MCF 10A (cell line): ENCODE data around the gene SLC1A5. TPM values are rescaled to one million over a fixed set of nuclear protein-coding genes. Genes with fewer than 3 reads are reported as not detected.
A peak's percentile ranks its signal among the peaks of the same experiment; 100 is the strongest.

ENCODE experiments used
- BruUV-seq: library from RNA; stranded (reverse); fragments of 400-500 nt; replicated peaks from 2 replicates; lab custom pipeline; 2021; lab: Mats Ljungman, UMichigan
- CTCF ChIA-PET: fragments of 300-600 bp; sonication (Branson Sonifier 250); formaldehyde crosslinking; extraction: SDS; loops from one replicate; lab custom pipeline; 2021; ENCODE audit warnings: antibody characterized with exemption, inconsistent platforms; lab: Yijun Ruan, JAX
- POLR2A ChIA-PET: fragments of 300-600, 350-650 bp; sonication (Branson Sonifier 250); formaldehyde crosslinking; extraction: SDS; loops from one replicate; lab custom pipeline; 2020; ENCODE audit warnings: antibody characterized with exemption, inconsistent platforms; lab: Yijun Ruan, JAX
- DNase-seq: peaks from one replicate; pipeline ENCODE4 v3.0.0-alpha.2; 2018; ENCODE audit not compliant: unreplicated experiment
- H3K27ac Mint-ChIP-seq: one replicate; pipeline ENCODE4 v1.8.0; 2022; ENCODE audit warnings: mild to moderate bottlenecking, low read depth, mixed read lengths; ENCODE audit not compliant: unreplicated experiment
- H3K27me3 Mint-ChIP-seq: one replicate; pipeline ENCODE4 v1.8.0; 2022; ENCODE audit warnings: mixed read lengths; ENCODE audit not compliant: insufficient read depth, unreplicated experiment
- H3K36me3 Mint-ChIP-seq: one replicate; pipeline ENCODE4 v1.8.0; 2022; ENCODE audit warnings: mild to moderate bottlenecking, moderate library complexity, mixed read lengths; ENCODE audit not compliant: insufficient read depth, unreplicated experiment
- H3K4me1 Mint-ChIP-seq: one replicate; pipeline ENCODE4 v1.8.0; 2022; ENCODE audit warnings: mixed read lengths; ENCODE audit not compliant: insufficient read depth, unreplicated experiment
- H3K4me3 Mint-ChIP-seq: one replicate; pipeline ENCODE4 v1.8.0; 2022; ENCODE audit warnings: mild to moderate bottlenecking, moderate library complexity, mixed read lengths; ENCODE audit not compliant: unreplicated experiment
- H3K9me3 Mint-ChIP-seq: one replicate; pipeline ENCODE4 v1.8.0; 2022; ENCODE audit warnings: mixed read lengths; ENCODE audit not compliant: unreplicated experiment
- intact Hi-C: fragments of 100-400 bp; cut with micrococcal nuclease; formaldehyde crosslinking; loops from 2 replicates; pipeline ENCODE4 v1.14.1; 2022
- total RNA-seq: library from RNA; stranded (reverse); gene quantifications from 2 replicates; pipeline ENCODE4 v1.2.3, GENCODE V29; 2022
- TF ChIP-seq, protein P1 (sequence below): fragments of 200-600 bp; IDR thresholded peaks from one replicate; pipeline ENCODE4 v1.8.0; 2022; ENCODE audit warnings: antibody characterized with exemption, mild to moderate bottlenecking; ENCODE audit not compliant: unreplicated experiment

The SLC1A5 gene
- total RNA-seq, 1 experiment from 2014 or later: 417 TPM

DNA sequence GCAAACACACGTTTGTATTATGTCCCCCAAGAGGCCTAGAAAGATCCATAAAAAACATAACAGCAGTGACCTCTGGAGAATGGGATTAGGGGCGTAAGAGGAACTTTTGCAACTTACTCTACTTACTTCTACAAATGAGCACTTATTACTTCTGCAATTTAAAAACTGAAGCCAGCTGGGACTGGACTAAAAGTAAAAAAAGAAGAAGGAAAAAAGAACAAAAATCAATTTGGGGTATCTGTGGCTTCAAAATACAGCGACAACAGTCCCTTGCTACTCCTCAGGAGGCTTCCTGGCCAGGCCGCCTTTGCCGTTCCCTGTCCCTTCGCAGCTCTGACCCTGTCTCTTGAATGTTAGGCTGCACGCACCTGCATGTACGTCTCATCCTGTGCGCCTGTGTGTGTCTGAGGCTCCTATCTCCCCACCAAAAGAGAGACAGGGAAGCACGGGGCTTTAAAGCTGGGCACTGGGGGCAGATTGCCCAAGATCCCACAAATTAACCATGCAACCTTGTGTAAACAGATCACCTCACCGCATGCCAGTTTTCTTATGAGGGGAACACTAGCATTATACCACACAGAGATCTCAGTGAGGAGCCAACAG lies 54.6 kb downstream of the SLC1A5 start:
- Mint-ChIP-seq H3K4me3 (no peak overlapping the region), H3K27ac (no peak overlapping the region), H3K9me3 (no peaks in the 10 kb centered on the region), H3K4me1 (peaks cover 10% of the 10 kb centered on the region), H3K36me3 (peaks cover 75% of the 10 kb centered on the region), H3K27me3 (no peaks in the 10 kb centered on the region)
- ChIA-PET CTCF (interaction anchor here (0.7 to 1.1 kb wide), 2 partner anchors 51 to 106 kb away, joined by 4 to 5 read pairs; no protein-coding TSS in a partner anchor), POLR2A (no interaction called here)
- TF ChIP-seq, protein P1, sequence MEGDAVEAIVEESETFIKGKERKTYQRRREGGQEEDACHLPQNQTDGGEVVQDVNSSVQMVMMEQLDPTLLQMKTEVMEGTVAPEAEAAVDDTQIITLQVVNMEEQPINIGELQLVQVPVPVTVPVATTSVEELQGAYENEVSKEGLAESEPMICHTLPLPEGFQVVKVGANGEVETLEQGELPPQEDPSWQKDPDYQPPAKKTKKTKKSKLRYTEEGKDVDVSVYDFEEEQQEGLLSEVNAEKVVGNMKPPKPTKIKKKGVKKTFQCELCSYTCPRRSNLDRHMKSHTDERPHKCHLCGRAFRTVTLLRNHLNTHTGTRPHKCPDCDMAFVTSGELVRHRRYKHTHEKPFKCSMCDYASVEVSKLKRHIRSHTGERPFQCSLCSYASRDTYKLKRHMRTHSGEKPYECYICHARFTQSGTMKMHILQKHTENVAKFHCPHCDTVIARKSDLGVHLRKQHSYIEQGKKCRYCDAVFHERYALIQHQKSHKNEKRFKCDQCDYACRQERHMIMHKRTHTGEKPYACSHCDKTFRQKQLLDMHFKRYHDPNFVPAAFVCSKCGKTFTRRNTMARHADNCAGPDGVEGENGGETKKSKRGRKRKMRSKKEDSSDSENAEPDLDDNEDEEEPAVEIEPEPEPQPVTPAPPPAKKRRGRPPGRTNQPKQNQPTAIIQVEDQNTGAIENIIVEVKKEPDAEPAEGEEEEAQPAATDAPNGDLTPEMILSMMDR: no peak
- intact Hi-C loops: no loop called here
- no peak for DNase-seq
- BruUV-seq: no TSS peak

DNA sequence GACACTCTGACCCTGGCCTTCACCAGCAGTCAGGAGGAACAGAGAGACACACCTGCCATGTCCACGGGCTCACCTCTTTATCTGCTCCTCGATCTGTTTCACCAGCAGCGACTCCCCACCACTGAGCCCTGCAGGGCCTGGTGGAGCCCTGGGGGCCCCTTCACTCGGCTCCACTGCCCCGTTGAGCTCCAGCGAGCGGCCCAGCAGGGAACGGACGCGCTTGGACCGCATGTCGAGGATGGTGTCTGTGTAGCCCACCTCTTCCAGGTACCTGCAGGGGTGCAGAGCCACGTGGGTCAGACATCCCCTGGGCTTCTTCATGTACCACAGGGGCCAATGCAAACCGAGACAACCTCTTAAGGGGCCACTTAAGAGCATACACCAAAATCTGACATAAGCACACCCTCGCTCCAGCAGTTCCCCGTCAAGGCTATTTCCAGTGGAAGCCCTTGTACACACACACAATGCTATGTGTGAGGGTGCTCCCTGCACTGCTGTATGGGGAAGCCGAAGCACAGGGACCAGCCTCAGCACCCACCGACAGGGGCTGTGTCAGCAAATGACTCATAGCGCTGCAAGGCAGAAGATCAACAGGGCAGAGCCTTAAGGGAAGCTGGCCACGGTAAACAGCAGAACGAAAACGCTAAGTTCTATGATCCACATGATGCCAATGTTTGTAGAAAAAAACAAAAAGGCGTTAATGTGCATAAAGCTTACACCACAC lies 55.3 kb downstream of the SLC1A5 start:
- Mint-ChIP-seq H3K36me3 (peaks cover 69% of the 10 kb centered on the region), H3K9me3 (no peaks in the 10 kb centered on the region), H3K4me3 (no peak overlapping the region), H3K4me1 (peaks cover 10% of the 10 kb centered on the region), H3K27ac (no peak overlapping the region), H3K27me3 (no peaks in the 10 kb centered on the region)
- intact Hi-C loops: no loop called here
- no peak for DNase-seq
- no TSS peak for BruUV-seq
- ChIA-PET POLR2A (no interaction called here), CTCF (interaction anchor here (1.1 kb wide), 1 partner anchor 107 kb away, joined by 5 read pairs; no protein-coding TSS in a partner anchor)
- TF ChIP-seq, protein P1: no peak

DNA sequence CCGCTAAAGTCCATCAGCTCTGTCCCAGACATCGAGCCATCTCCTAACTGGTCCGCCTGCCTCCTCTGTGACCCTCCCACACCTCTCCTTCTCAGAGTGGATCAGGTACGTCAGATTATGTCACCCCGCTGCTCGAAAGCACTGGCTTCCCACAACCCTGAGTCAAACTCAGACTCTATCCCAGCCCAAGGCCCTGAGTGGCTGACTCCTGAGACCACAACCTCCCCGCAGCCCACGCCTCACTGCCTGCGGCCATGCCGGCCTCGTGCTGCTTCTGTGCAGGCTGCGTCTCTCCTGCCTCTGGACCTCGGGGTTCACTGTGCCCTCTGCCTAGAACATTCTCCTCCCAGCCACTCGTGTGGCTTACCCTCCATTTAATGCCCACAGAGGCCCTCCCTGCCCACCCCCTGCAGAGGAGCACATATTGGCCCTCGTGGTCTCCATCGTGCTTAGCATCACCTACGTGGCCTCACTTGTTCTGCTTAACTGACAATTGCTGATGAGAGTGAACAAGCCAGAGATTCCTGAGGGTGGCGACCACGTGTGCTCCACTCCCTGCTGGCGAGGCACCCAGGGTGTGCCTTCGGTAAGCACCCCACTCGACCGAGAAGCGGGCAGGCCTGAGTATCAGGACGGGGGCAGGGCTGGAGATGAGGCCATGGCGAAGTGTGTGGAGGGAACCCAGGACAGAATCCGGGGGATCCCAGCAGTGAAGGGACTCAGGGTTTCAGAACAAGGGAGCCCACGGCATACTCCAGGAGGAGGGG lies 56.0 kb downstream of the SLC1A5 start:
- no peaks in the 10 kb centered on the region for H3K27me3 Mint-ChIP-seq
- intact Hi-C loops: no loop called here
- no TSS peak for BruUV-seq
- peaks cover 10% of the 10 kb centered on the region for H3K4me1 Mint-ChIP-seq
- ChIA-PET CTCF (no interaction called here), POLR2A (interaction anchor here (1.1 kb wide), 1 partner anchor 116 kb away, joined by 3 read pairs; no protein-coding TSS in a partner anchor)
- H3K4me3 Mint-ChIP-seq: no peak overlapping the region
- TF ChIP-seq, protein P1: no peak
- H3K9me3 Mint-ChIP-seq: no peaks in the 10 kb centered on the region
- no peak for DNase-seq
- H3K27ac Mint-ChIP-seq: no peak overlapping the region
- H3K36me3 Mint-ChIP-seq: peaks cover 63% of the 10 kb centered on the region

DNA sequence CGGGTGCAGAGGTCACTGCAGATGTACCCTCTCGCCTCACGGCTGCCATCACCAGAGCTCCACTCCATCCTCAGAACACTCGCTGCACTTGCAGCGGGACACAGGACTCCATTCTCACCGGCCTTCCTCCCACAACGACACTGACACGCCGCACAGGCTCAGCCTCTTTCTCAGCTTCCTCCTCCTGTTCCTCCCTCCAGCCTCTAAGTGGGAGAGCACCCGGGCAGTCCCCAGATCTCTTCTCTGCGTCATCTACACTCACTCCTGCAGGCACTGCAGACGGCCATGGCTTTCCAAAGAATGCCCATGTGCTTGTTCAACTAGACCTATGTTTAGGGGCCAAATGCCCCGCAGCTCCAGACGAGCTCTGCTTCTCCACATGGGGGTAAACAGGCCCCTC lies 56.8 kb downstream of the SLC1A5 start:
- peaks cover 10% of the 10 kb centered on the region for H3K4me1 Mint-ChIP-seq
- POLR2A ChIA-PET: interaction anchor here (1.1 kb wide), 1 partner anchor 115 kb away, joined by 3 read pairs; no protein-coding TSS in a partner anchor
- no peaks in the 10 kb centered on the region for H3K9me3 Mint-ChIP-seq
- no peak for DNase-seq
- TF ChIP-seq, protein P1: no peak
- H3K27ac Mint-ChIP-seq: no peak overlapping the region
- CTCF ChIA-PET: interaction anchor here (0.6 to 3.9 kb wide), 5 partner anchors 10 to 109 kb away, joined by 3 to 19 read pairs (median 4); no protein-coding TSS in a partner anchor
- peaks cover 62% of the 10 kb centered on the region for H3K36me3 Mint-ChIP-seq
- intact Hi-C loops: no loop called here
- no TSS peak for BruUV-seq
- H3K27me3 Mint-ChIP-seq: no peaks in the 10 kb centered on the region
- H3K4me3 Mint-ChIP-seq: peak overlapping the region; percentile 24
